DND-41 (cell line): Measurements from ENCODE around the gene FNDC3B.

Experiments
- ATAC-seq: fragments of 200-7000 bp; cut with Tn5 transposase; 3 replicates; pipeline ENCODE4 v1.9.1; 2021; ENCODE audit warnings: low read depth; ENCODE audit not compliant: insufficient read depth
- DNase-seq: peaks from one replicate; pipeline ENCODE4 v3.0.0-alpha.2; 2020
- H2AFZ ChIP-seq: 2 replicates; pipeline ENCODE4 v1.6.0; 2012; ENCODE audit warnings: low read depth, low read length
- H3K27ac ChIP-seq: 2 replicates; pipeline ENCODE4 v1.5.1; 2012; ENCODE audit warnings: low read length, inconsistent platforms
- H3K27me3 ChIP-seq: fragments of 200-600 bp; sonication (generic); 2 replicates; pipeline ENCODE4 v1.6.0; 2012; ENCODE audit warnings: low read length, mild to moderate bottlenecking, inconsistent platforms; ENCODE audit not compliant: insufficient read depth, poor library complexity
- H3K36me3 ChIP-seq: 2 replicates; pipeline ENCODE4 v1.5.1; 2012; ENCODE audit warnings: low read length, inconsistent platforms; ENCODE audit not compliant: insufficient read depth
- H3K4me1 ChIP-seq: 2 replicates; pipeline ENCODE4 v1.5.1; 2012; ENCODE audit warnings: mild to moderate bottlenecking, low read length; ENCODE audit not compliant: insufficient read depth
- H3K4me2 ChIP-seq: 2 replicates; pipeline ENCODE4 v1.6.0; 2012; ENCODE audit warnings: mild to moderate bottlenecking, moderate library complexity, low read length, inconsistent platforms; ENCODE audit not compliant: insufficient read depth
- H3K4me3 ChIP-seq, 2 experiments: fragments of 200-600 bp in 1 of 2; shearing (Covaris generic) in 1 of 2; 2 replicates each; pipeline ENCODE4 v1.5.1; 2012 to 2016; ENCODE audit warnings: inconsistent platforms in 2 of 2, low read length in 2 of 2, mild to moderate bottlenecking in 2 of 2, low read depth in 1 of 2, moderate library complexity in 1 of 2
- H3K79me2 ChIP-seq: 2 replicates; pipeline ENCODE4 v1.6.0; 2012; ENCODE audit warnings: low read length, inconsistent platforms; ENCODE audit not compliant: insufficient read depth
- H3K9ac ChIP-seq: 2 replicates; pipeline ENCODE4 v1.6.0; 2012; ENCODE audit warnings: low read depth, mild to moderate bottlenecking, inconsistent platforms, low read length, moderate library complexity
- H3K9me3 ChIP-seq: 2 replicates; pipeline ENCODE4 v1.5.1; 2012; ENCODE audit warnings: low read length, moderate library complexity, mild to moderate bottlenecking, inconsistent platforms; ENCODE audit not compliant: insufficient read depth, severe bottlenecking
- H4K20me1 ChIP-seq: 2 replicates; pipeline ENCODE4 v1.6.0; 2012; ENCODE audit warnings: low read length; ENCODE audit not compliant: insufficient read depth
- EZH2 ChIP-seq: IDR thresholded peaks from 3 replicates; pipeline ENCODE4 v1.6.1; 2012; ENCODE audit warnings: borderline replicate concordance, low read depth, mild to moderate bottlenecking, moderate library complexity, low read length, inconsistent platforms; ENCODE audit not compliant: severe bottlenecking
- TF ChIP-seq, protein P1 (sequence below): IDR thresholded peaks from 2 replicates; pipeline ENCODE4 v1.5.1; 2012; ENCODE audit warnings: borderline replicate concordance, low read length, moderate library complexity, mild to moderate bottlenecking; ENCODE audit not compliant: poor library complexity, severe bottlenecking; ENCODE audit errors: extremely low read depth

Gene FNDC3B

DNA sequence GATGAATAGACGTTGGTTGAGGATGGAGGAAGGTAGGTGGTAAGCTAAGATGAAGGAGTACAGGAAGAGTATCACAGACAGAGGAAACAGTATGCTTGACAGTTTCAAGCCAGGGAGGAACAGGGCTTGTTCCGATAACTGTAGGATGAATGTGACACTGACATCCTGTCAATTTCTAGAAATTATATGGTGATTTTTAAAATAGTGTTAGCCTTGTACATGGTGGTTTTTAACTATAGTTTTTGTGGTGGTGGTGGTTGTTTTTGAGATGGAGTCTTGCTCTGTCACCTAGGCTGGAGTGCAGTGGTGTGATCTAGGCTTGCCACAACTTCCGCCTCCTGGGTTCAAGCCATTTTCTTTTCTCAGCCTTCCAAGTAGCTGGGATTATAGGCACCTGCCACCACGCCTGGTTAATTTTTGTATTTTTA, 92.8 kb downstream of the FNDC3B start:
- H3K79me2 ChIP-seq: no peaks in the 10 kb centered on the region
- peak; percentile 31 for DNase-seq
- ATAC-seq: peak; percentile 80
- no peaks in the 10 kb centered on the region for H3K4me1 ChIP-seq
- H2AFZ ChIP-seq: no peak overlapping the region
- H3K4me3 ChIP-seq: no peak overlapping the region
- no peaks in the 10 kb centered on the region for H3K36me3 ChIP-seq
- TF ChIP-seq, protein P1, sequence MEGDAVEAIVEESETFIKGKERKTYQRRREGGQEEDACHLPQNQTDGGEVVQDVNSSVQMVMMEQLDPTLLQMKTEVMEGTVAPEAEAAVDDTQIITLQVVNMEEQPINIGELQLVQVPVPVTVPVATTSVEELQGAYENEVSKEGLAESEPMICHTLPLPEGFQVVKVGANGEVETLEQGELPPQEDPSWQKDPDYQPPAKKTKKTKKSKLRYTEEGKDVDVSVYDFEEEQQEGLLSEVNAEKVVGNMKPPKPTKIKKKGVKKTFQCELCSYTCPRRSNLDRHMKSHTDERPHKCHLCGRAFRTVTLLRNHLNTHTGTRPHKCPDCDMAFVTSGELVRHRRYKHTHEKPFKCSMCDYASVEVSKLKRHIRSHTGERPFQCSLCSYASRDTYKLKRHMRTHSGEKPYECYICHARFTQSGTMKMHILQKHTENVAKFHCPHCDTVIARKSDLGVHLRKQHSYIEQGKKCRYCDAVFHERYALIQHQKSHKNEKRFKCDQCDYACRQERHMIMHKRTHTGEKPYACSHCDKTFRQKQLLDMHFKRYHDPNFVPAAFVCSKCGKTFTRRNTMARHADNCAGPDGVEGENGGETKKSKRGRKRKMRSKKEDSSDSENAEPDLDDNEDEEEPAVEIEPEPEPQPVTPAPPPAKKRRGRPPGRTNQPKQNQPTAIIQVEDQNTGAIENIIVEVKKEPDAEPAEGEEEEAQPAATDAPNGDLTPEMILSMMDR: no peak
- TF ChIP-seq EZH2: no peak
- no peaks in the 10 kb centered on the region for H3K27me3 ChIP-seq
- no peak overlapping the region for H3K4me2 ChIP-seq
- H4K20me1 ChIP-seq: no peaks in the 10 kb centered on the region
- H3K27ac ChIP-seq: no peak overlapping the region
- H3K9me3 ChIP-seq: no peaks in the 10 kb centered on the region
- no peak overlapping the region for H3K9ac ChIP-seq

DNA sequence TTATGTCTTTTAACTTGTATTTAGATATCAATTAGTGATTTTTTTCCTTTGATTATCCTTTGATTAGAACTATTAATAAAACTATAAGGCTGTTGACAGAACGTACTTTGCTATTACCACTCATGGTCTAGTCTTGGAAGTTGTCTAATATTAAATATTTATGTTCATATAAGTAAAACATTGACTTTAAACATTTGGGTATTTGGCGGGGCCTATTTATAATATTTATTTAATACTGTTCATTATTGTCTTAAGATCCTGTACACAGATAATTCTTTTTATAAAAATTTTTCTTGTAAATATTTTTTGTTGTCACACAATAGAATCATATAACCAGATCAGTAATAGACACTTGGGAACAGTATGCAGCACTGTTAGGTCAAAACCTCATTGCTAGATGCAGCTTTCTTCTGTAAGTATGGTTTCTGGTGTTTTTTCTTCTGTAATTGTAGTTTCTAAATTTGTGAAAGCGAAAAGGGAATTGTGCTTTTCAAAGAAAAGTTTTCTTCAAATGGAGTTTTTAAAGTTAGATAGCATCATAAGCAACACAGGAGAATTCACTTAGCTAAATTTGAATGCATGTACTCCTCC, 93.4 kb downstream of the FNDC3B start:
- H3K9ac ChIP-seq: no peak overlapping the region
- H2AFZ ChIP-seq: no peak overlapping the region
- DNase-seq: no peak
- no peaks in the 10 kb centered on the region for H3K4me1 ChIP-seq
- H3K27ac ChIP-seq: no peak overlapping the region
- no peak for TF ChIP-seq EZH2
- TF ChIP-seq, protein P1: no peak
- H3K4me2 ChIP-seq: no peak overlapping the region
- H4K20me1 ChIP-seq: no peaks in the 10 kb centered on the region
- no peak for ATAC-seq
- H3K27me3 ChIP-seq: no peaks in the 10 kb centered on the region
- H3K4me3 ChIP-seq: no peak overlapping the region
- H3K79me2 ChIP-seq: no peaks in the 10 kb centered on the region
- no peaks in the 10 kb centered on the region for H3K36me3 ChIP-seq
- H3K9me3 ChIP-seq: no peaks in the 10 kb centered on the region

DNA sequence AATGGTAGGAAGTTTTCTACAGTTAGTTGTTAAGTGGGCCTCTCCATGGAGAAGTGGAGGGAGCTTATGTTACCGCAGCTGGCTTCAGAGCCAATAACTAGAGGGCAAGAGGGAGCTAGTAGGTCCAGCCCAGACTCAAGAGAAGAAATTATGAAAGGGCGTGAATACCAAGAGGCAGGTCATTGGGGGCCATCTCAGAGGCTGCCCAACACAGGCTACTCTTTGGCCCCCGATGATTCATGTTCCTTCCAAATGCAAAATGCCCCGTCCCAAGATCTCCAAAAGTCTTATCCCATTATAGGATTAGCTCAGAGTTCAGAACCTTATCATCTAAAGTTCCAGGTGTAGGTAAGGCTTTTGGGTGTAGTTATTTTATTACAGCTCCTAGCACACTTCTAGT, 94.5 kb downstream of the FNDC3B start:
- DNase-seq (no peak), ATAC-seq (no peak)
- Histone ChIP-seq H4K20me1 (no peaks in the 10 kb centered on the region), H3K4me1 (0 out of 2 replicates have a peak, but pooled peaks cover 1% of the 10 kb centered on the region), H3K36me3 (no peaks in the 10 kb centered on the region), H3K9me3 (no peaks in the 10 kb centered on the region), H3K27ac (no peak overlapping the region), H3K79me2 (no peaks in the 10 kb centered on the region), H3K4me2 (no peak overlapping the region), H3K9ac (no peak overlapping the region), H3K4me3 (no peak overlapping the region), H2AFZ (no peak overlapping the region), H3K27me3 (no peaks in the 10 kb centered on the region)
- TF ChIP-seq, protein P1: no peak
- no peak for TF ChIP-seq EZH2

DNA sequence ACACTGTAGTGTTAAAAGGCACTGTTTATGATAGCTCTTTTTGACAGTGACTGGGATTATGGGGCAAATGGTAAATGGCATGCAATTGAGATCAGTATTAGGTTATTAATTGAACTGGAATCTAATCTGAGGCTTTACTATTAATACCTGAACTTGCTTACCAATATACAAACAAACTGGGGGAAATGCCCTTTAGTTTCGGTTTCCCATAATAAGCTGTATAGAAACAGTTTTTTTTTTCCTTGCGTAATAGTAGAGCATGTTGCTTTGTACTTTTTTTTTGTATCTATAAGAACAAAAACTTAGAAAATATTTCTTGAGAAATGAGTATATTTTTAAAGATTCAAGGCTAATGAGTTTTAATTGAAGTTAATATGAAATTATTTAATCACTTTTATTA, 95.0 kb downstream of the FNDC3B start:
- Histone ChIP-seq H3K9me3 (no peaks in the 10 kb centered on the region), H3K27ac (no peak overlapping the region), H2AFZ (no peak overlapping the region), H3K4me3 (no peak overlapping the region), H3K27me3 (no peaks in the 10 kb centered on the region), H3K9ac (no peak overlapping the region), H3K4me2 (no peak overlapping the region), H3K36me3 (no peaks in the 10 kb centered on the region), H4K20me1 (no peaks in the 10 kb centered on the region), H3K4me1 (peaks cover 5% of the 10 kb centered on the region; the same call in 1 of the 2 replicates), H3K79me2 (no peaks in the 10 kb centered on the region)
- DNase-seq (no peak), ATAC-seq (no peak)
- TF ChIP-seq EZH2: no peak
